Putamen (tissue), 1 donor: ENCODE data around the gene MIGA2.
A peak's percentile ranks its signal among the peaks of the same experiment; 100 is the strongest.
"Not testable (repeated sequence)": the region's sequence is repeated elsewhere in the genome, so short reads cannot be mapped to it uniquely, and the experiment has no call there.

Experiments used
- DNase-seq: peaks from one replicate; pipeline ENCODE4 v3.0.0-alpha.2; 2016; ENCODE audit warnings: low spot score

MIGA2 gene

DNA sequence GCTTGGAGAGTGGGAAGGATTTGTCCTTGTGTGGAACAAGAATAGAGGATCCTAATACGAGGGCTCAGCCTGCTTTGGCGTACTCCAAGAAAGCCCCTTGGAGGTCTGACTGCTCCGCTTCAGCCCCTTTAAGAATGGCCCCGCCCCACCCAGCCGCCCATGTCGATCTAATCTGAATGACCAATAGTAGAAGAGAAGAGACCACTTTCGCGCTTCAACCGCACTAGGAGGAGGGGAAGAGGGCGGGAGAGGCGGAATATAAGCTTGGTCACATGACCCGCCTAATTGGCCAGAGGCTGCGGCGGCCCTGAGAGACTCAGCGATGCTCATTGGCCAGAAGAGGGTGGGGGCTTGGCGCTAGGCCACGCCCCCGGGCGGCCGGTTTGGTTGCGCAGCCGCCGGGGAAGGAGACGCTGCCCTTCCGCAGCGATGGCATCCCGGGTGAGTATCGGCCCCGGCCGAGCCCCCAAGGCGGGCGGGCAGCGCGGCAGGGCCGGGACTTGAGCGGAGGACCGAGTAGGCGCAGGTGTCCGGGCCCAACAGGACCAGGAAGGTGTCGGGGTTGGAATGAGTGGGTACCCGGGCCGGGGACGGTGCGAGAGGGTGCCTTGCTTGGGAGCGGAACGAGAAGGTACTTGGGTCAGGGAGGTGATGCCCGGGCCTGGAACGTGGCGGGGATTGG, at the start of gene MIGA2:
TSS of gene MIGA2 (plus strand) at position 386 of the 682 bp plus-strand sequence. CDS start 3,969 bp downstream, outside the sequence.
- DNase-seq = peak; percentile 100

GRCh38 chr9:128986671-128987070, 49.8 kb upstream of the MIGA2 start:
- no peak for DNase-seq

DNA sequence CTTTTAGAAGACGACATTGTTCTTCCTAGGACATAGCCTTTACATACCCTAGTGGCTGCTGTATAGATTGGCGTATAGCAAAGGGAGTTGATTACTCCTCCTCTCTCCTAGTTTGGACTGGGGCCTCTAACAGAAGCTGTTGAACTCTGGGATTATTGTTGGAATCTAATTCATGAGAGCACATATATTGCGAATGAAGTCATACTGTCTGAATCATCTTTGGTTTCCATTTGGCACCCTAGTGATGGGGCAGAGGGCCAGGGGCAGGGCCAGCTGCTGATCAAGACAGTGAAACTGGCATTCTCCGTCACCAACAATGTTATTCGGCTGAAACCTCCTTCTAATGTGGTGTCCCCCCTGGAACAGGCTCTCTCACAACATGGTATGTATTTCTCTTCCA, 48.6 kb upstream of the MIGA2 start:
- peak; percentile 59 for DNase-seq

- peak; percentile 64 for DNase-seq
These were observed 43.4 kb upstream of the MIGA2 start for GRCh38 chr9:128992995-128993394.

- peak; percentile 49 for DNase-seq
These were observed 40.6 kb upstream of the MIGA2 start for GRCh38 chr9:128995791-128996190.

GRCh38 chr9:128998462-128998861, 38.0 kb upstream of the MIGA2 start:
- DNase-seq = no peak

GRCh38 chr9:128999581-129000206, 36.7 kb upstream of the MIGA2 start:
- no peak for DNase-seq

- no peak for DNase-seq
These were observed 34.7 kb upstream of the MIGA2 start for GRCh38 chr9:129001504-129002325.

- no peak for DNase-seq
These were observed 33.4 kb upstream of the MIGA2 start for GRCh38 chr9:129002992-129003391.

- not testable (repeated sequence) for DNase-seq
These were observed 32.3 kb upstream of the MIGA2 start for GRCh38 chr9:129004173-129004572.

DNA sequence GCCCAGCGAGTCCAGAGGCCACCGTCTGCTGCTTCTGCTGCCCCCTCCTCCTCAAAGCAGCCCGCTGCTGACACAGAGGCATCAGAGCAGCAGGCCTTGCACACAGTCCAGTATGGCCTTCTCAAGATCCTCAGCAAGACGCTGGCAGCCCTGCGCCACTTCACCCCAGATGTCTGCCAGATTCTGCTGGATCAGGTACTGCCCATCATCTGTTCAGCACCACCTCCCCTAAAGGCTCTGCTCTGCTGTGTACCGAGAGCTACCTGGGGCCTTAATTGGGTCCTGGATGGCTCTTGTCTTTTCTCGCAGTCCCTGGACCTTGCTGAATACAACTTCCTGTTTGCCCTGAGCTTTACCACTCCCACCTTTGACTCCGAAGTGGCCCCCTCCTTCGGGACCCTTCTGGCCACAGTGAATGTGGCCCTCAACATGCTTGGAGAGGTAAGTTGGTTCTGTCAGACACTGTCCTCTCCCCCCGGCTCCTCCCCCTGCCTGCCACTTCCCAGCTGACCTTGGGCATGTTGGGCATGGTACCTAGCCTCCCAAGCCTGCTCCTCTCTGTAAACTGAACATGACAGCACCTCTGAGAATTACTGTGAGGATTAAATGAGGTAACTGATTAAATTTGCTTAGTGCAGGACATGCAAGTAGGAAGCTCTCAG, 31.0 kb upstream of the MIGA2 start:
- DNase-seq = no peak

- peak; percentile 81 for DNase-seq
These were observed 29.9 kb upstream of the MIGA2 start for GRCh38 chr9:129006328-129007034.

DNA sequence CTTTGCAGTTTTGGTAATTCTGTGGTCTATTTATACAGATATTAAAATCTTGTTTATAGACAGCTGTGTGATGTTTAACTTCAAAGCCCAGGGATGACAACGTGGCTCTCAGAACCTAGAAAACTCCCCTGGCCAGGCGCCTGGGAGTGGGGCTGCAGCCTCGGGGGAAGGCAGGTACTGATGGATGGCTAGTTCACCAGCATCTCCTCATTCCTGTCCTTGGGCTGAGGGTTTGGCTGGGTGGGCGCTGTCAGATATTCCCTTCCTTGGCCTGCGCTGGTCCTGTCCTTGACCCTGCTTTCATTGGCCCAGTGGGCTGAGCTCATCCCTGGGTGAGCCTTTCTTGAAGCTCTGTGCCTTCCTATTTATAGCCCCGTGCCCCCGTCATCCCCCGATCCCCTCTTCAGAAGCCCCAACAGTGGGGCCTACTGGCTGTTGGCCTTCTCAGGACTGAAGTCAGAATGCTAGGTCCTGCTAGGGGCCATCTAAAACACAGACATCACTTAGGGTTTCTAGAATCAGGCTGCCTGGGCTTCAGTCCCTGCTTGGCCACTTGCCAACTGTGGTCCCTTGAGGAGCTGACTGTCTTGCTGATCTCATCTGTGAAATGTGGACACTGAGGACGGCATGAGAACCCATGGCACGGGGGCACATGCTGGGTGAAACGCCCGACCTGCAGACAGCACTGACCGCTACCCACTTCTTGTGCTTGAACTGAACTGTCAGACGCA, 29.2 kb upstream of the MIGA2 start:
- DNase-seq = no peak

GRCh38 chr9:129007766-129008468, 28.5 kb upstream of the MIGA2 start:
- no peak for DNase-seq

GRCh38 chr9:129008469-129008965, 27.9 kb upstream of the MIGA2 start:
- no peak for DNase-seq

GRCh38 chr9:129008986-129009583, 27.3 kb upstream of the MIGA2 start:
- DNase-seq = no peak

- DNase-seq = no peak
These were observed 26.8 kb upstream of the MIGA2 start for GRCh38 chr9:129009584-129010141.

DNA sequence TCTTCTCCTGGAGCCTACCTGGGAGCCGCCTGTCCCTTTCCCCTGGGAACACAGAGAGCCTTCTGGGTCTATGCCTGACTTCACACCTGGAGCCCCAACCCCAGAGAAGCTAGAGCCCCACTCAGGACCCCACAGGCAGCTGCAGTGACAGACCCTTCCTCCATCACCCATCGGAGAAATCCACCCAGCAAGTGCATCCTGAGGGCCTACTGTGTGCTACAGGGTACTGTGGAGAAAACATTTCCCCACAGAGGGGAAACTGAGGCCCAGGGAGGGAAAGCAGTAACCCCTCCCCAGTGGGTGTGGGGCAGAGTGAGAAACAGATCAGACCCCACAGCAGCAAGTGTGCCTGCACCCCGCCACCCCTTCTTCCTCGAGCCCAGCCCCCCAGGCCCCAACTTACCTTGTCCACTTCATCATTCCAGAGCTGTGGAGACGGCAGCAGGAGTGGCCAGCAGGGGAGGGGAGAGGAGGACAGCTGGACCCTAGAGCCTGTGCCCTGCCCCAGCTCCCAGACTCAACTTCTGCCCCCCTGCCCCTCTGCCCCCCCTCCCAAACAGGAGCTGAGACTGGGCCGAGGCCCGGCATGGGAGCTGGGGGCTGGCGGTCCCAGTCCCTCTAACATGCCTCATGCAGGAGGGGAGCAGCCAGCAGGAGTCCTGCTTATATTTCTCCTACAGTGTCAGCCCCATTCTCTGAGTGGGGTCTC, 26.0 kb upstream of the MIGA2 start:
- DNase-seq = no peak

DNA sequence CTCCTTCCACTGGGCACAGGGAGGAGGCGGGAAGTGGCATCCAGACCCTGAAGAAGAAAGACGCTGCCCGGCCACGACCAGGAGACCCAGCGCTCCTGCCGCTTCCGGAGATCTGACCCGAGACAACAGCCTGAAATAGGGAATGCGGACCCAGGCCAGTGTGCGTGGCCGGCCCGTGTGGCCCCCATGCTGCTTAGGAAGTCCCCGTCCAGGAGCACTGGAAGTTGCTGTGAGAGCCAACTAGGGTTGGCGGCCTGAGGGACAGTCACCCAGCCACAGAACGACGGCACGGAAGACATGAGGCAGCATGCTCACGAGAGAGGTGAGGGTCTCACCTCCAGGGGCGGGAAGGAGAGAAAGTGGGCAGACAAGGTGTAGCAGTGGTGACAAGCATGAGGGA, 25.3 kb upstream of the MIGA2 start:
- DNase-seq = no peak
